GM23248 (cell line): Measurements from ENCODE around the gene TTLL5. TPM values are rescaled to one million over a fixed set of nuclear protein-coding genes. Genes with fewer than 3 reads are reported as not detected.

Experiments
- DNase-seq: peaks from one replicate; pipeline ENCODE4 v3.0.0-alpha.2; 2015
- H2AFZ ChIP-seq: fragments of 200-600 bp; sonication (generic); 2 replicates; pipeline ENCODE4 v1.6.1; 2016; ENCODE audit warnings: antibody characterized with exemption
- H3F3A ChIP-seq: fragments of 200-600 bp; sonication (generic); 2 replicates; pipeline ENCODE4 v1.6.1; 2016; ENCODE audit warnings: mild to moderate bottlenecking, antibody characterized with exemption, mixed run types; ENCODE audit not compliant: insufficient read depth
- H3K27ac ChIP-seq: fragments of 200-600 bp; sonication (generic); 2 replicates; pipeline ENCODE4 v1.5.1; 2016; ENCODE audit warnings: mild to moderate bottlenecking
- H3K27me3 ChIP-seq: fragments of 200-600 bp; sonication (generic); replicated peaks from 2 replicates; pipeline ENCODE4 v1.6.1; 2016; ENCODE audit warnings: mild to moderate bottlenecking; ENCODE audit not compliant: insufficient read depth
- H3K36me3 ChIP-seq: fragments of 200-600 bp; sonication (generic); 2 replicates; pipeline ENCODE4 v1.6.1; 2016; ENCODE audit warnings: low read depth, mild to moderate bottlenecking
- H3K4me1 ChIP-seq: fragments of 200-600 bp; sonication (generic); 2 replicates; pipeline ENCODE4 v1.6.1; 2016; ENCODE audit warnings: mild to moderate bottlenecking; ENCODE audit not compliant: insufficient read depth
- H3K4me2 ChIP-seq: fragments of 200-600 bp; sonication (generic); one replicate; pipeline ENCODE4 v1.6.1; 2016; ENCODE audit warnings: mild to moderate bottlenecking; ENCODE audit not compliant: unreplicated experiment
- H3K4me3 ChIP-seq: fragments of 200-600 bp; sonication (generic); 2 replicates; pipeline ENCODE4 v1.5.1; 2016; ENCODE audit warnings: mild to moderate bottlenecking
- H3K79me2 ChIP-seq: fragments of 200-600 bp; sonication (generic); 2 replicates; pipeline ENCODE4 v1.6.1; 2016; ENCODE audit warnings: mild to moderate bottlenecking; ENCODE audit not compliant: insufficient read depth
- H3K9ac ChIP-seq: fragments of 200-600 bp; sonication (generic); 2 replicates; pipeline ENCODE4 v1.6.1; 2016; ENCODE audit warnings: mild to moderate bottlenecking
- H3K9me2 ChIP-seq: fragments of 200-600 bp; sonication (generic); 2 replicates; pipeline ENCODE4 v1.6.1; 2016; ENCODE audit warnings: mixed run types, mild to moderate bottlenecking, moderate library complexity; ENCODE audit not compliant: insufficient read depth
- H3K9me3 ChIP-seq: fragments of 200-600 bp; sonication (generic); one replicate; pipeline ENCODE4 v1.6.1; 2017; ENCODE audit warnings: low read depth
- H4K20me1 ChIP-seq: fragments of 200-600 bp; sonication (generic); 2 replicates; pipeline ENCODE4 v1.6.0; 2016; ENCODE audit not compliant: insufficient read depth
- EZH2 ChIP-seq: fragments of 200-600 bp; sonication (generic); IDR thresholded peaks from 2 replicates; pipeline ENCODE4 v1.6.1; 2018; ENCODE audit warnings: antibody characterized with exemption, mild to moderate bottlenecking; ENCODE audit not compliant: insufficient read depth, poor library complexity, severe bottlenecking
- EZH2phosphoT487 ChIP-seq: fragments of 200-600 bp; sonication (generic); IDR thresholded peaks from 2 replicates; pipeline ENCODE4 v1.6.1; 2018; ENCODE audit warnings: antibody characterized with exemption, moderate library complexity, mild to moderate bottlenecking, low read depth; ENCODE audit not compliant: insufficient read depth
- WGBS, 2 experiments: methylation state at CpG; one replicate each; pipeline ENCODE4 v1.1.6; 2015 to 2017; ENCODE audit warnings: low lambda C conversion rate in 2 of 2, low coverage in 1 of 2; ENCODE audit errors: missing lambda C conversion rate in 2 of 2; 5-methylcytosine and 5-hydroxymethylcytosine counted together
- in situ Hi-C: fragments of 300-500 bp; cut with MboI; formaldehyde crosslinking; loops from 2 replicates; pipeline ENCODE4 v1.15.0; 2020
- polyA plus RNA-seq: library from polyadenylated mRNA; unstranded; fragments of >200 nt; fragmentation: Nextera tagmentation; extraction: Ambion mirVana; gene quantifications from 2 replicates; pipeline ENCODE4 v1.2.1, GENCODE V29; 2016
- total RNA-seq: library from RNA; depleted of rRNA; stranded (reverse); fragments of >200 nt; shearing (Covaris generic); gene quantifications from 2 replicates; pipeline ENCODE4 v1.2.3, GENCODE V29; 2014

The TTLL5 gene
- total and polyA plus RNA-seq, 2 experiments from 2014 or later = 14.6 to 17.8 TPM

GRCh38 chr14:75985618-75986438, 324.8 kb downstream of the TTLL5 start, which contains the start of gene IFT43:
TSS of gene IFT43 (plus strand) at chr14:75985763. CDS start at chr14:75985787, 24 bp downstream.
- H3K27me3 ChIP-seq = no peaks in the 10 kb centered on the region
- peak within 1 kb of the TSS; percentile 93 for H3K4me2 ChIP-seq
- in situ Hi-C loops = loop anchor here (10.0 kb wide), 1 partner anchor 271 kb away; no protein-coding TSS in a partner anchor
- peak within 1 kb of the TSS; percentile 81 for H2AFZ ChIP-seq
- peak within 1 kb of the TSS; percentile 99 for H3K4me3 ChIP-seq
- 0 out of 2 replicates have a peak, but pooled peaks cover 5% of the 10 kb centered on the region for H3F3A ChIP-seq
- DNase-seq = peak; percentile 93
- peaks cover 21% of the 10 kb centered on the region for H3K79me2 ChIP-seq
- peak within 1 kb of the TSS; percentile 77 for H3K27ac ChIP-seq
- no peaks in the 10 kb centered on the region for H3K36me3 ChIP-seq
- TF ChIP-seq EZH2phosphoT487 = no peak
- TF ChIP-seq EZH2 = no peak
- no peaks in the 10 kb centered on the region for H3K9me3 ChIP-seq
- WGBS, 2 experiments = 0 to 1% methylated on average over 42 to 52 of the region's 52 CpGs
- peak within 1 kb of the TSS; percentile 97 for H3K9ac ChIP-seq
- H3K9me2 ChIP-seq = no peaks in the 10 kb centered on the region
- H3K4me1 ChIP-seq = peaks cover 22% of the 10 kb centered on the region
- no peaks in the 10 kb centered on the region for H4K20me1 ChIP-seq

- Histone ChIP-seq H3K4me1 (peaks cover 17% of the 10 kb centered on the region), H3K27me3 (no peaks in the 10 kb centered on the region), H3K9ac (peak overlapping the region; percentile 97), H3K4me3 (peak overlapping the region; percentile 99), H3K36me3 (no peaks in the 10 kb centered on the region), H3K9me2 (no peaks in the 10 kb centered on the region), H4K20me1 (no peaks in the 10 kb centered on the region), H3K79me2 (peaks cover 21% of the 10 kb centered on the region), H3K9me3 (no peaks in the 10 kb centered on the region), H2AFZ (peak overlapping the region; percentile 81), H3K4me2 (peak overlapping the region; percentile 93), H3K27ac (peak overlapping the region; percentile 77; the same call in 1 of the 2 replicates), H3F3A (0 out of 2 replicates have a peak, but pooled peaks cover 5% of the 10 kb centered on the region)
- DNase-seq = no peak
- 19 to 20% methylated on average over 6 of the region's 6 CpGs for WGBS, 2 experiments
- TF ChIP-seq EZH2 (no peak), EZH2phosphoT487 (no peak)
- in situ Hi-C loops = loop anchor here (10.0 kb wide), 1 partner anchor 272 kb away; no protein-coding TSS in a partner anchor
Measured at GRCh38 chr14:75986439-75986765, 325.4 kb downstream of the TTLL5 start.

- Histone ChIP-seq H3K27ac (no peak overlapping the region), H3K36me3 (0 out of 2 replicates have a peak, but pooled peaks cover under 1% of the 10 kb centered on the region), H3K27me3 (no peaks in the 10 kb centered on the region), H2AFZ (no peak overlapping the region), H4K20me1 (no peaks in the 10 kb centered on the region), H3K79me2 (peaks cover 21% of the 10 kb centered on the region), H3K9ac (no peak overlapping the region), H3K9me2 (no peaks in the 10 kb centered on the region), H3K4me2 (peak overlapping the region; percentile 93), H3K4me1 (peaks cover 23% of the 10 kb centered on the region; the same call in 1 of the 2 replicates), H3F3A (0 out of 2 replicates have a peak, but pooled peaks cover 12% of the 10 kb centered on the region), H3K4me3 (no peak overlapping the region), H3K9me3 (no peaks in the 10 kb centered on the region)
- 53 to 58% methylated on average over 3 of the region's 3 CpGs for WGBS, 2 experiments
- TF ChIP-seq EZH2 = no peak
- TF ChIP-seq EZH2phosphoT487 = no peak
- DNase-seq = no peak
- in situ Hi-C loops = loop anchor here (10.0 kb wide), 1 partner anchor 273 kb away; no protein-coding TSS in a partner anchor
Measured at GRCh38 chr14:75987201-75987970, 326.3 kb downstream of the TTLL5 start.

- H3K9me3 ChIP-seq = no peaks in the 10 kb centered on the region
- H3F3A ChIP-seq = peaks cover 16% of the 10 kb centered on the region; the same call in 1 of the 2 replicates
- WGBS, 2 experiments = 32 to 43% methylated on average over 6 of the region's 6 CpGs
- peak overlapping the region; percentile 38 for H3K4me2 ChIP-seq
- H3K79me2 ChIP-seq = peaks cover 21% of the 10 kb centered on the region
- no peaks in the 10 kb centered on the region for H3K27me3 ChIP-seq
- DNase-seq = peak; percentile 82
- H2AFZ ChIP-seq = no peak overlapping the region
- H3K36me3 ChIP-seq = 0 out of 2 replicates have a peak, but pooled peaks cover 6% of the 10 kb centered on the region
- in situ Hi-C loops = loop anchor here (10.0 kb wide), 1 partner anchor 274 kb away; no protein-coding TSS in a partner anchor
- H4K20me1 ChIP-seq = no peaks in the 10 kb centered on the region
- H3K27ac ChIP-seq = peak overlapping the region; percentile 54
- peak overlapping the region; percentile 41; the same call in 1 of the 2 replicates for H3K9ac ChIP-seq
- H3K4me1 ChIP-seq = peaks cover 26% of the 10 kb centered on the region; the same call in 1 of the 2 replicates
- no peak overlapping the region for H3K4me3 ChIP-seq
- TF ChIP-seq EZH2 = no peak
- no peak for TF ChIP-seq EZH2phosphoT487
- no peaks in the 10 kb centered on the region for H3K9me2 ChIP-seq
Measured at GRCh38 chr14:75989134-75989533, 328.1 kb downstream of the TTLL5 start.
